Ishikawa (cell line): ENCODE results near the gene SMPD1.

Experiments
- CEBPB ChIP-seq: IDR thresholded peaks from 2 replicates; pipeline ENCODE4 v1.6.1; 2012
- EP300 ChIP-seq: IDR thresholded peaks from 2 replicates; pipeline ENCODE4 v1.6.1; 2012; ENCODE audit warnings: borderline replicate concordance
- TEAD4 ChIP-seq: IDR thresholded peaks from 2 replicates; pipeline ENCODE4 v1.6.1; 2012
- TF ChIP-seq, protein P1 (sequence below): IDR thresholded peaks from 2 replicates; pipeline ENCODE4 v1.6.1; 2012

DNA sequence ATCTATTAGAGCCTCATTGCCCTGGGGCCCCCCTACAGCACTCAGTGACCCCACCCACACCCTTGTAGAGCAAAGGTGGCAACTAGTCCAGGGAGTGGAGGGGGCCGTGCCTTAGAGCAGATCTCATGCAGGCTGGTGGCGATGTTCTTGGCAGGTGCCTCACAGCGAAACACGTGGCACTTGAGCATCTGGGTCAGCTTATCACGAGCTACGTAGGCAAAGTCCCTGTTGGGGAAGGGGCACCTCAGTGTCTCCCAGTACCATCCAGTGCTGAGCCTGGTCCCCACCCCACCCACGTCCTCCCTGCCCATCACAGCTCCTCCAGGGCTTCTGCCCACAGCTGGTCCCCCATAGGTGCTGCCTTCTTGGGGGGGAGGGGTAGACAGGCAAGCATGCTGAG is 11.2 kb downstream of the SMPD1 start:
- no peak for TF ChIP-seq CEBPB
- no peak for TF ChIP-seq TEAD4
- no peak for TF ChIP-seq EP300
- TF ChIP-seq, protein P1, sequence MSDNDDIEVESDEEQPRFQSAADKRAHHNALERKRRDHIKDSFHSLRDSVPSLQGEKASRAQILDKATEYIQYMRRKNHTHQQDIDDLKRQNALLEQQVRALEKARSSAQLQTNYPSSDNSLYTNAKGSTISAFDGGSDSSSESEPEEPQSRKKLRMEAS: no peak
